Mucosa of stomach (tissue), 1 donor: ENCODE data around the gene TAAR1.
"Not testable (repeated sequence)": the region's sequence is repeated elsewhere in the genome, so short reads cannot be mapped to it uniquely, and the experiment has no call there.

Source experiments
- H3K27me3 ChIP-seq: one replicate; pipeline ENCODE4 v1.7.0; 2013; ENCODE audit warnings: mild to moderate bottlenecking, low read length; ENCODE audit not compliant: control insufficient read depth, insufficient read depth
- H3K36me3 ChIP-seq: one replicate; pipeline ENCODE4 v1.7.0; 2013; ENCODE audit warnings: low read length; ENCODE audit not compliant: control insufficient read depth, insufficient read depth
- H3K4me1 ChIP-seq: one replicate; pipeline ENCODE4 v1.7.0; 2013; ENCODE audit warnings: mild to moderate bottlenecking, low read length; ENCODE audit not compliant: control insufficient read depth, insufficient read depth
- H3K4me3 ChIP-seq: one replicate; pipeline ENCODE4 v1.7.0; 2013; ENCODE audit warnings: low read length
- H3K9ac ChIP-seq: one replicate; pipeline ENCODE4 v1.7.0; 2013; ENCODE audit warnings: mild to moderate bottlenecking, low read length, moderate library complexity
- H3K9me3 ChIP-seq: one replicate; pipeline ENCODE4 v1.7.0; 2013; ENCODE audit warnings: mild to moderate bottlenecking, low read length, moderate library complexity; ENCODE audit not compliant: control insufficient read depth
- donor health status: Pancreatic carcinoma.

Gene TAAR1

GRCh38 chr6:132612449-132613108 lies 46.4 kb downstream of the TAAR1 start:
- Histone ChIP-seq H3K27me3 (no peaks in the 10 kb centered on the region), H3K9me3 (no peaks in the 10 kb centered on the region), H3K36me3 (no peaks in the 10 kb centered on the region), H3K9ac (no peak overlapping the region), H3K4me1 (peaks cover 9% of the 10 kb centered on the region), H3K4me3 (no peak overlapping the region)

GRCh38 chr6:132611616-132612015 lies 47.4 kb downstream of the TAAR1 start:
- peaks cover 10% of the 10 kb centered on the region for H3K4me1 ChIP-seq
- no peaks in the 10 kb centered on the region for H3K27me3 ChIP-seq
- H3K36me3 ChIP-seq = no peaks in the 10 kb centered on the region
- no peak overlapping the region for H3K4me3 ChIP-seq
- no peaks in the 10 kb centered on the region for H3K9me3 ChIP-seq
- no peak overlapping the region for H3K9ac ChIP-seq

GRCh38 chr6:132607544-132608233 lies 51.3 kb downstream of the TAAR1 start:
- Histone ChIP-seq H3K9ac (no peak overlapping the region), H3K4me1 (peaks cover 18% of the 10 kb centered on the region), H3K36me3 (no peaks in the 10 kb centered on the region), H3K4me3 (no peak overlapping the region), H3K27me3 (no peaks in the 10 kb centered on the region), H3K9me3 (no peaks in the 10 kb centered on the region)

- no peaks in the 10 kb centered on the region for H3K9me3 ChIP-seq
- peaks cover 7% of the 10 kb centered on the region for H3K27me3 ChIP-seq
- H3K4me1 ChIP-seq = peaks cover 13% of the 10 kb centered on the region
- H3K4me3 ChIP-seq = no peak overlapping the region
- no peak overlapping the region for H3K9ac ChIP-seq
- no peaks in the 10 kb centered on the region for H3K36me3 ChIP-seq
Measured at GRCh38 chr6:132604635-132605152, 54.3 kb downstream of the TAAR1 start.

- H3K36me3 ChIP-seq, H3K4me3 ChIP-seq, H3K9me3 ChIP-seq, H3K9ac ChIP-seq: not testable (repeated sequence)
- H3K27me3 ChIP-seq = peaks cover 23% of the 10 kb centered on the region
- H3K4me1 ChIP-seq = peaks cover 14% of the 10 kb centered on the region
Measured at GRCh38 chr6:132600900-132601299, 58.1 kb downstream of the TAAR1 start.

- Histone ChIP-seq H3K9me3 (no peaks in the 10 kb centered on the region), H3K36me3 (no peaks in the 10 kb centered on the region), H3K4me1 (peaks cover 6% of the 10 kb centered on the region), H3K4me3 (no peak overlapping the region), H3K27me3 (peaks cover 40% of the 10 kb centered on the region), H3K9ac (no peak overlapping the region)
Measured at GRCh38 chr6:132598473-132598872, 60.5 kb downstream of the TAAR1 start.

- Histone ChIP-seq H3K9me3 (no peaks in the 10 kb centered on the region), H3K27me3 (peaks cover 48% of the 10 kb centered on the region), H3K4me3 (no peak overlapping the region), H3K9ac (no peak overlapping the region), H3K4me1 (peaks cover 6% of the 10 kb centered on the region), H3K36me3 (no peaks in the 10 kb centered on the region)
Measured at GRCh38 chr6:132596201-132596600, 62.8 kb downstream of the TAAR1 start.
